Neural crest cell (in vitro differentiated cells): ENCODE data around the gene JMJD7. TPM values are rescaled to one million over a fixed set of nuclear protein-coding genes. Genes with fewer than 3 reads are reported as not detected.

ENCODE experiments used
- DNase-seq: peaks from one replicate; pipeline ENCODE4 v3.0.0; 2021; ENCODE audit warnings: low read depth, mixed read lengths, low spot score
- H3K27ac Mint-ChIP-seq: one replicate; pipeline ENCODE4 v1.8.0; 2021; ENCODE audit warnings: mild to moderate bottlenecking, mixed read lengths; ENCODE audit not compliant: unreplicated experiment
- H3K27me3 Mint-ChIP-seq: 2 replicates; pipeline ENCODE4 v1.8.0; 2021; ENCODE audit warnings: low read depth, mild to moderate bottlenecking, mixed read lengths
- H3K36me3 Mint-ChIP-seq: 2 replicates; pipeline ENCODE4 v1.8.0; 2021; ENCODE audit warnings: low read depth, mild to moderate bottlenecking, mixed read lengths
- H3K4me1 Mint-ChIP-seq: 2 replicates; pipeline ENCODE4 v1.8.0; 2021; ENCODE audit warnings: mixed read lengths
- H3K4me3 Mint-ChIP-seq: one replicate; pipeline ENCODE4 v1.8.0; 2021; ENCODE audit warnings: mild to moderate bottlenecking, mixed read lengths
- H3K9me3 Mint-ChIP-seq: 2 replicates; pipeline ENCODE4 v1.8.0; 2021; ENCODE audit warnings: mixed read lengths
- CTCF ChIP-seq: fragments of 200-600 bp; sonication (generic); conservative IDR thresholded peaks from 2 replicates; pipeline ENCODE4 v1.5.0; 2021; ENCODE audit warnings: antibody characterized with exemption, mild to moderate bottlenecking
- total RNA-seq: library from RNA; stranded (reverse); gene quantifications from 2 replicates; pipeline ENCODE4 v1.2.1, GENCODE V29; 2021

Gene JMJD7
- total RNA-seq, 1 donor from 2014 or later, result 16.6 TPM

- Mint-ChIP-seq H3K27ac (no peak overlapping the region), H3K9me3 (no peaks in the 10 kb centered on the region)
Measured at GRCh38 chr15:41873711-41874110, 45.8 kb downstream of the JMJD7 start.

GRCh38 chr15:41874736-41875135 is 46.8 kb downstream of the JMJD7 start:
- Mint-ChIP-seq H3K9me3 (no peaks in the 10 kb centered on the region), H3K4me1 (peaks cover 5% of the 10 kb centered on the region), H3K27ac (no peak overlapping the region), H3K27me3 (no peaks in the 10 kb centered on the region), H3K36me3 (no peaks in the 10 kb centered on the region), H3K4me3 (no peak overlapping the region)
- DNase-seq, result no peak
- TF ChIP-seq CTCF, result no peak

More at GRCh38 chr15:41873711-41874110, 45.8 kb downstream of the JMJD7 start:
- TF ChIP-seq CTCF, result no peak
- Mint-ChIP-seq H3K4me1 (peaks cover 9% of the 10 kb centered on the region), H3K4me3 (no peak overlapping the region), H3K36me3 (no peaks in the 10 kb centered on the region), H3K27me3 (no peaks in the 10 kb centered on the region)
- no peak for DNase-seq

- no peak overlapping the region for H3K4me3 Mint-ChIP-seq
- no peaks in the 10 kb centered on the region for H3K4me1 Mint-ChIP-seq
- no peaks in the 10 kb centered on the region for H3K9me3 Mint-ChIP-seq
- DNase-seq, result no peak
- TF ChIP-seq CTCF, result no peak
- H3K36me3 Mint-ChIP-seq, result no peaks in the 10 kb centered on the region
- peaks cover 7% of the 10 kb centered on the region for H3K27me3 Mint-ChIP-seq
- H3K27ac Mint-ChIP-seq, result peak overlapping the region; percentile 35
Measured at GRCh38 chr15:41876007-41876406, 48.1 kb downstream of the JMJD7 start.

- H3K36me3 Mint-ChIP-seq, result no peaks in the 10 kb centered on the region
- no peak overlapping the region for H3K4me3 Mint-ChIP-seq
- H3K27ac Mint-ChIP-seq, result no peak overlapping the region
- peaks cover 5% of the 10 kb centered on the region for H3K4me1 Mint-ChIP-seq
- peaks cover 14% of the 10 kb centered on the region for H3K27me3 Mint-ChIP-seq
- DNase-seq, result no peak
- TF ChIP-seq CTCF, result no peak
- H3K9me3 Mint-ChIP-seq, result no peaks in the 10 kb centered on the region
Measured at GRCh38 chr15:41876689-41877088, 48.8 kb downstream of the JMJD7 start.

- Mint-ChIP-seq H3K36me3 (no peaks in the 10 kb centered on the region), H3K4me3 (no peak overlapping the region), H3K27me3 (peaks cover 20% of the 10 kb centered on the region), H3K9me3 (no peaks in the 10 kb centered on the region), H3K27ac (no peak overlapping the region), H3K4me1 (peaks cover 5% of the 10 kb centered on the region)
- TF ChIP-seq CTCF, result no peak
- DNase-seq, result no peak
Measured at GRCh38 chr15:41877631-41878354, 49.9 kb downstream of the JMJD7 start.
